BJ (cell line): ENCODE results near the gene ZNF740. TPM values are rescaled to one million over a fixed set of nuclear protein-coding genes. Genes with fewer than 3 reads are reported as not detected.
A peak's percentile ranks its signal among the peaks of the same experiment; 100 is the strongest.

Experiments used
- CTCF ChIA-PET: fragments of 350-600 bp; formaldehyde crosslinking; extraction: SDS; loops from one replicate; lab custom pipeline; 2021; ENCODE audit warnings: antibody characterized with exemption, inconsistent platforms; lab: Yijun Ruan, JAX
- POLR2A ChIA-PET: fragments of 300-600 bp; sonication (Branson Sonifier 250); formaldehyde crosslinking; extraction: SDS; loops from one replicate; lab custom pipeline; 2021; ENCODE audit warnings: antibody characterized with exemption; lab: Charles Lee
- DNase-seq: peaks from one replicate; pipeline ENCODE4 v3.0.0-alpha.2; 2011; ENCODE audit warnings: low read depth
- H3K27me3 ChIP-seq: 2 replicates; pipeline ENCODE4 v1.6.0; 2011; ENCODE audit warnings: low read length; ENCODE audit not compliant: control insufficient read depth, insufficient read depth
- H3K36me3 ChIP-seq: 2 replicates; pipeline ENCODE4 v1.5.1; 2011; ENCODE audit warnings: low read length; ENCODE audit not compliant: control insufficient read depth, insufficient read depth
- H3K4me3 ChIP-seq: 2 replicates; pipeline ENCODE4 v1.5.1; 2011; ENCODE audit warnings: low read depth, mild to moderate bottlenecking, control low read depth, low read length
- polyA plus RNA-seq: library from polyadenylated mRNA; depleted of rRNA; stranded (reverse); fragments of >200 nt; gene quantifications from 2 replicates; pipeline ENCODE4 v1.2.3, GENCODE V29; 2011
- TF ChIP-seq, protein P1 (sequence below): IDR thresholded peaks from 2 replicates; pipeline ENCODE4 v1.5.1; 2011; ENCODE audit warnings: low read depth, mild to moderate bottlenecking, control low read depth, inconsistent platforms, low read length, moderate library complexity; ENCODE audit not compliant: insufficient read depth

Gene ZNF740
- polyA plus RNA-seq, 1 experiment: 15.7 TPM

DNA sequence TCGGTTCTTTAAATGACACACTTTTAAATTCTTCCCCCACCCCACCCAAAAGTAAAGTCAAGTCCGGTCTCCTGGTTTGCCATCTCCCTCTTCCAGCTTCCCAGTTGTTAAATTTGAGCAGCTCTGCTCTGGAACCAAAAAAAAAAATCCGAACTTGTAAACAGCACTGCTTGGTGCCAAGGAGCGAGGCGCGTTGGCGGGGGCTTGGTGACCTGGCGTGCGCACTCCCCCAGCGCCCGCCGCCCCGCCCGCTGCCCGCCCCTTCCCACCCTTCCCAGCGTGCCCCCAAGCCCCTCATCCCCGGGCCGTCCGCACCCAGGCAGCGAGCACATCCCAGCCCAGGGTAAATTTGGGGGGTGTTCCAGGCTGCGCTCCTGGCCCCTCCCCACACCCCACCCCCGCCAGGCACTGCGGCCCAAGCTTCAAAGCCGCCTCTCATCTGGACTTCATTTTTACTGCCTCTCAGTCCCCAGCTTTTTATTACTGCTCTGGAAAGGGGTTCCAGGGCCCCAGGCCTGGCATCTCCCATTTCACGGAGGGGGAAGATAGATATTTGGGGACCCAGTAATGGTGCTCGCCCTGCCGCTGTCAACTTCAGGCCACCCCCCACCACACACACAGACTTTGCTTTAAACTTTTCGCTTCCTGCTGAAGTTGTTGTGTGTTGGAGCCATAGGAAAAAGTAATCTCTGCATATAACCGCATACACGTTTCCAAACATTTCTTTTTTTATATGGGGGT, 38.2 kb downstream of the ZNF740 start:
- H3K36me3 ChIP-seq: peaks cover 18% of the 10 kb centered on the region
- TF ChIP-seq, protein P1, sequence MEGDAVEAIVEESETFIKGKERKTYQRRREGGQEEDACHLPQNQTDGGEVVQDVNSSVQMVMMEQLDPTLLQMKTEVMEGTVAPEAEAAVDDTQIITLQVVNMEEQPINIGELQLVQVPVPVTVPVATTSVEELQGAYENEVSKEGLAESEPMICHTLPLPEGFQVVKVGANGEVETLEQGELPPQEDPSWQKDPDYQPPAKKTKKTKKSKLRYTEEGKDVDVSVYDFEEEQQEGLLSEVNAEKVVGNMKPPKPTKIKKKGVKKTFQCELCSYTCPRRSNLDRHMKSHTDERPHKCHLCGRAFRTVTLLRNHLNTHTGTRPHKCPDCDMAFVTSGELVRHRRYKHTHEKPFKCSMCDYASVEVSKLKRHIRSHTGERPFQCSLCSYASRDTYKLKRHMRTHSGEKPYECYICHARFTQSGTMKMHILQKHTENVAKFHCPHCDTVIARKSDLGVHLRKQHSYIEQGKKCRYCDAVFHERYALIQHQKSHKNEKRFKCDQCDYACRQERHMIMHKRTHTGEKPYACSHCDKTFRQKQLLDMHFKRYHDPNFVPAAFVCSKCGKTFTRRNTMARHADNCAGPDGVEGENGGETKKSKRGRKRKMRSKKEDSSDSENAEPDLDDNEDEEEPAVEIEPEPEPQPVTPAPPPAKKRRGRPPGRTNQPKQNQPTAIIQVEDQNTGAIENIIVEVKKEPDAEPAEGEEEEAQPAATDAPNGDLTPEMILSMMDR: no peak
- DNase-seq: no peak
- POLR2A ChIA-PET: interaction anchor here (0.6 to 1.5 kb wide), 2 partner anchors 21 to 77 kb away, joined by 3 to 6 read pairs; partner anchors contain the start of gene PFDN5
- peak overlapping the region; percentile 51 for H3K4me3 ChIP-seq
- CTCF ChIA-PET: interaction anchor here (0.6 to 13.1 kb wide), 8 partner anchors 11 to 153 kb away, joined by 3 to 240 read pairs (median 5); a partner anchor contains a TSS
- H3K27me3 ChIP-seq: no peaks in the 10 kb centered on the region

DNA sequence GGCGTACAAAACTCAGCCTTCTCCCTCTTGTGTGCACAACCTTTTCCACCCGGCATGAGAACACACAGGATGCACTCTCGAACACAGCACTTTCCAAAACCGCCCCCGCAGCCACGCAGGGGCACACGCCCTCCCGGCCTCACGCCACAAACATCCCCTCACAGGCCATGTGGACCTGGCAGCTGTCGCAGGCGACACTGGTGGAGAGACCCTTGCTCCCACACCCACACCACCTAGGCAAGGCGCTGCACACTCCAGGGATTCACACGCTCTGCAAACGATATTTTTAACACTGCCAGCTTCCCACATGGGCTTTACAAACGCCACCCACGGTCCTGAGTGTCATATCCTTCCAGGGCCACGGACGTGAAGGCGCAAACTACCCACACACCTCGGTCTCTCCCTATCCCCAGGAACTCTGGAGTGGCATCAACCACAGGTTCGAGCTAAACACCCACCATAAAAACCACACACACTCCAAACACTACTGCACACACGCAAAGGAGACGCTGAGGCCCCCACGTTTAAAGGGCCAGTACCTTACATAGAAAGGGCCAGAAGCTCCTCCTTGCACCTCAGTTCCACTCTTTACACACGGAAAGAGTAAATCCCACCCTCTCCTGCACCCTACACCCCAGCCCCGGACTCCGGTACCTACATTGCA, 38.9 kb downstream of the ZNF740 start:
- no peaks in the 10 kb centered on the region for H3K27me3 ChIP-seq
- H3K36me3 ChIP-seq: peaks cover 11% of the 10 kb centered on the region
- CTCF ChIA-PET: interaction anchor here (0.9 to 13.1 kb wide), 5 partner anchors 9 to 68 kb away, joined by 3 to 240 read pairs (median 5); partner anchors contain the start of gene ESPL1
- peak overlapping the region; percentile 51 for H3K4me3 ChIP-seq
- POLR2A ChIA-PET: interaction anchor here (1.0 to 1.5 kb wide), 2 partner anchors 76 to 79 kb away, joined by 3 to 6 read pairs; partner anchors contain the start of gene PFDN5
- TF ChIP-seq, protein P1: no peak
- DNase-seq: no peak

DNA sequence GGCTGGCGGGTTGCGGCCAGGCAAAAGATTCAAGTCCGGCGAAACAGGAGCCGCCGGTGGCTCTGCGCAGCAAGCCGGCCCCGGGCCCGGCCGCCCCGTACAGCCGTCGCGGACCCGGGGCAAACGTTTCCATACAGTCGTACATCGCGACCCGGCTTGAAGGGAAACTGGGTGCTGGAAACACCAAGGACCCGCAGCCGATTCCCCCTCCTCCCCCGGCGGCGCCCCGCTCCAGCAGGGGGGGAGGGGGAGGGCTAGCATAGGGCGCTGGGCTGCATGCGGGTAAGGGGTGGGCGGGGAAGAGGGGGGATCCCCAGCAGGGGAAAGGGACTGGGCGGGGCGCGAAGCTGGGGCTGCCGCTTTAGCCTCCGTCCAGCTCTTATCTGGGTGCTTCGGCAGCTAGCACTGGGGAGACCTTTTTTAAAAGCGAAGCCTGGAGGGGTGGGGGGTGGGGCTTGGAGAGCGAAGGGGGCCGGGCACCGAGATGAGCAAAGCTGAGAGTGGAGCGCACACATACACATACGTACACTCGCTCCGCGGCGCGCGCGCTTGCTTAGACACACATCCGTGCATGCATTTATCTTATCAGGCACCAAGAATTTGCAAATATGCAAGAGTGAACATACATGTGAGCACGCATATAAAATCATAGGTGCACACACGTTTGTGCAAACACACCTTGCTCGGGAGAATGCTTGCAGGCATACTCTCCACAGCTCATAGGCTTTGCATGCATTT, 39.6 kb downstream of the ZNF740 start:
- Histone ChIP-seq H3K36me3 (peaks cover 7% of the 10 kb centered on the region; the same call in 1 of the 2 replicates), H3K4me3 (peak overlapping the region; percentile 51), H3K27me3 (no peaks in the 10 kb centered on the region)
- CTCF ChIA-PET: interaction anchor here (0.9 to 13.1 kb wide), 5 partner anchors 10 to 71 kb away, joined by 3 to 240 read pairs (median 5); partner anchors contain the start of gene ESPL1
- no peak for DNase-seq
- TF ChIP-seq, protein P1: no peak
- POLR2A ChIA-PET: interaction anchor here (1.0 kb wide), 1 partner anchor 78 kb away, joined by 3 read pairs; no protein-coding TSS in a partner anchor

DNA sequence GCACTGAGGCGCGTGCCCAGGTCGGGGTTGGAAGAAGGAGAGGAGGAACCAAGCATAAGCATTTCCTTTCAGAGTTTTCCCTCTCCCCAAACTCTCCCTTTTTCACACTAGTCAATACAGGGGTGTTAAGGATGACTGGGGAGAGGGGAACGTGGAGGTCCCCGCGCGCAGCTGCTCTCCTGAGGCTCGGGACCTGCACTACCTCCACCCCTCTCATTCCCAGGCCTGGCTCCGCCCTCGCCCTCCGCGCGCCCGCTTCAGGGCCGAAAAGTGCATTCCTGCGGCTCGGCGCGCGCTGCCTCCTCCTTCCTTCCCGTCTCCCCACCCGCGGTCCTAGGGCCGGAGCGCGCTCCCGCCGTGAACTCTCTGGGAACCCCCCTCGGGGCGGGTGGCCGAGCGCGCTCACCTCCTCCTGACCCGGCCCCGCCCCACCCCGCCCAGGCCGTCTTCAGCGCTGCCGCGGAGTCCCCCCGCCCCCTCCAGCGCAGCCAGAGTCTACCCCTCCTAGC, 40.2 kb downstream of the ZNF740 start:
- Histone ChIP-seq H3K27me3 (no peaks in the 10 kb centered on the region), H3K36me3 (0 out of 2 replicates have a peak, but pooled peaks cover 2% of the 10 kb centered on the region), H3K4me3 (peak overlapping the region; percentile 51)
- POLR2A ChIA-PET: no interaction called here
- TF ChIP-seq, protein P1: no peak
- CTCF ChIA-PET: interaction anchor here (1.1 to 1.5 kb wide), 3 partner anchors 11 to 71 kb away, joined by 3 to 5 read pairs (median 5); no protein-coding TSS in a partner anchor
- peak; percentile 69 for DNase-seq
